SIG-M5 treated with dmso at 0.1 percent for 504 hours (cell line): ENCODE results near the gene STAC.

ENCODE experiments used
- DNase-seq: peaks from one replicate; lab custom pipeline; 2025; ENCODE audit not compliant: unreplicated experiment; lab: John Stamatoyannopoulos, UW

The STAC gene, protein sequence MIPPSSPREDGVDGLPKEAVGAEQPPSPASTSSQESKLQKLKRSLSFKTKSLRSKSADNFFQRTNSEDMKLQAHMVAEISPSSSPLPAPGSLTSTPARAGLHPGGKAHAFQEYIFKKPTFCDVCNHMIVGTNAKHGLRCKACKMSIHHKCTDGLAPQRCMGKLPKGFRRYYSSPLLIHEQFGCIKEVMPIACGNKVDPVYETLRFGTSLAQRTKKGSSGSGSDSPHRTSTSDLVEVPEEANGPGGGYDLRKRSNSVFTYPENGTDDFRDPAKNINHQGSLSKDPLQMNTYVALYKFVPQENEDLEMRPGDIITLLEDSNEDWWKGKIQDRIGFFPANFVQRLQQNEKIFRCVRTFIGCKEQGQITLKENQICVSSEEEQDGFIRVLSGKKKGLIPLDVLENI

DNA sequence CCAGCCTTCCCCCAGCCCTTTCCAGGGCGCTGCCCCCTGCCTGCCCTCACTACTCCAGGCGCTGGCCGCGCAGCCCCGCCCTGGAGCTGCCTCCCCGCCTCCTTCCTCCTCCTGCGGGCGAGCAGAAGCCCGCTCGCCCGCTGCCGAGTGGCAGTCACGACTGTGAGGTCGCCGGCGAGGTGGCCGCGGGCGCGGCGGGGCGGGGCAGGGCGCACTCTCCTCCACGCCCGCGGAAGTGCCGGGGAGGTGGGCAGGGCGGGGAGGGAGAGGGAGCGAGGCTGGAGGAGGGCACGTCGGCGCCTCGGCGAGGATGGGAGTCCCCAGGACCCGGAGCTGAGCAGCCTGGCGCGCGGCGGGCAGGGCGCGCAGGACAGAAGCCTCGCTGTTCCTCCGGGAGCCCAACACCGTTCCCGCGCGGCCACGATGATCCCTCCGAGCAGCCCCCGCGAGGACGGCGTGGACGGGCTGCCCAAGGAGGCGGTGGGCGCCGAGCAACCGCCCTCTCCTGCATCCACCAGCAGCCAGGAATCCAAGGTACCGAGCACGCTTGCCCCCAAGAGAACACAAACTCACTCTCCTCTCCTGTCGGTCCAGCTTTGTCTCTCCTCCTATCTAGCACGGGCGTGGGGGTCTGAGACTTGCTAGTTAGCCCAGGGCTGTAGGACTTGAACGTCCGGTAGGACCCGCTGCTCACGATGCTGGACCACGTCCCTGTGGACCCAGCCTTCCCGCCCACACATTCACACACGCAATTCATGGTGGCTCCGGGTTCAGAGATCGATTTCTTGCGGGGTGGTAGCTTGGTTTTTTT is at the start of gene STAC:
Gene STAC (plus strand): TSS at position 284 of the 811 bp plus-strand sequence. CDS start 140 bp downstream, at position 424.
- DNase-seq: no peak

DNA sequence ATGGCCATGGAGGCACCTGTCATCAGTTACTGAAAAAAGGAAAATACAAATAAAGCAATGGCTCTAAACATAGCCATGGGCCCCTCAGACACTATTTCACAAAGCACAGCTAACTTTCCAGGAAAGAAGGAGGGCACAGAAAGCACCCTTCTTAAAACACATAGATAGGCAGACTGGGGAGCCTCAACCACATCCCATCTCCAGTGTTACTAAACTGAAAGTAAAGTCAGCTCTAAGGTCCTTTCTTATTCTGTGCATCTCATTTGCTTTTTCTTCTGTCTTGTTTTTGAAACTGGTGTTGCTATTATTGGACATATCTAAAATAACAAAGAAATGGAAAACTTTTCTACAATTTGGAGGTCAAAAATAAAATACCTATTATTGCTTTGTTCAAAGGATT is 48.2 kb upstream of the STAC start:
- DNase-seq: no peak

DNA sequence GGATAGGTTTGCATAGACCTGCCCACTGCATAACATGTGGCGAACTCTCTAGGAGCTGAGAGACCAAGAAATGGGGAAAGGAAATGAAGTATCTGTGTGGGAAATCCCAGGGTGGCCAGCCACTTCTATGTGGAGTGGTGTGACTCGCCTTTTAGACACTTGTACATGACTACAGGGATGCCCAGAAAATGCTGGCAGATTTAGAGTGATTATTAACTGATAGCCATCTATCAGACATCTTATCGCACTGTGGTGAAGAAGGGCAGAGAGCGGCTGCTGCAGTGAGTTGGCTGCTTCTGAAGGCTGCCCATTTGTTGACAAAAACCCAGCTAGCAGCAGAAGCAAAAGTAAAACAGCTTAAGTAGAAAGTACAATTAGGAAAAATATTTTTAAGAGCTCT is 18.1 kb upstream of the STAC start:
- DNase-seq: no peak

DNA sequence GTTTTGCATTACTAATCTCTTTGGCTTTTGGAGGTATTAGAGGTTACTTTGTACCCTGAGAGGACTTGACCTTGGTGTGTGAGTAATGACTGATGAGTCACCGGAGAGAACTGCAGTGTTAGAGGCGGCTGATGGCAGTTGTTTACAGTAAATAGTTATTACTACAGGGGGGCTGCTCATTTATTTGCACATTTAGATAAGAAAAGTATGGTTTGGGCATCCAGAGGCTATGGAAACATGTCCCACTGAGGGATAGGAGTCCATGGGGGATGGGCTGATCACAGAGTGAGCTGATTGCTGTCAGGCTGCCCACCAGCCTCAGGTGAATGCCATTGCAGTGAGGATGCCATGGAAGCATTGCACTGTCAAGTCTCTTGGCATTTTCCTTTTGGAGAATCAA is 17.3 kb upstream of the STAC start:
- DNase-seq: no peak

DNA sequence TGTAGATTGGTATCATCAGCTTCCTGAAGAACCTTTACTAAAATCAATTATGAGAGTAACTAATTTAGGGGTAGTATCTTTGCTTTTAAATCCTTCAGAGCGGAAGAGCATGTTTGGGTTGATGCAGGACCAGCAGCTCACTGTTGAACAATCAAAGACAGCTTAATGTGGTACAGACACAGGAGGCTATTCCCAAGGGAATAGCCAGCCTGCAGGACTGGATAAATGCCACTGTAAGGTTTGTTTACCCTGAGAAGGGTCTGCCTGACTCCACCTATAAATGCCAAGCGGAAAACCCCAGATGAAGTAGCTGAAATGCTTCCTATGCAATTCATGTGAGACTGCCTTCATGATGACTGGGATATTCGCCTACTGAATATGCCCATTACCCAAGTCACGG is 16.0 kb upstream of the STAC start:
- no peak for DNase-seq

DNA sequence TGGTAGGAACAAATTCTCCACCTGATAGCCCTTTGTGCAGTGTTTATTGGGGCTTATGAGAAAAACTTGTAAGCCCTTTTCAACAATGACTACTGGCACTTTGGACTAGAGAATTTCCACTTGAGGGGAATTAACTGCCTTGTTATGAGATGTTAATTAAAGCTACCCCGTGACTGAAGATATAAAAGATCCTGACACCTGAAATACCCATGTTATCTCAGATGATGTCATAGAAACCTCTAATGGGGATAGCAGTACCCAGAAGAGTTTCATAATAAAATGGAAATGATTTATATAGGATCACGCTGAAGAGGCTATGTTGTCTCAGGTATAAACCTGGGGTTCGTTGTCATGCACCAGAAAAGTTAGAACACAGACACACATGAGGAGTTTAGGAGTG is 14.5 kb upstream of the STAC start:
- DNase-seq: no peak

DNA sequence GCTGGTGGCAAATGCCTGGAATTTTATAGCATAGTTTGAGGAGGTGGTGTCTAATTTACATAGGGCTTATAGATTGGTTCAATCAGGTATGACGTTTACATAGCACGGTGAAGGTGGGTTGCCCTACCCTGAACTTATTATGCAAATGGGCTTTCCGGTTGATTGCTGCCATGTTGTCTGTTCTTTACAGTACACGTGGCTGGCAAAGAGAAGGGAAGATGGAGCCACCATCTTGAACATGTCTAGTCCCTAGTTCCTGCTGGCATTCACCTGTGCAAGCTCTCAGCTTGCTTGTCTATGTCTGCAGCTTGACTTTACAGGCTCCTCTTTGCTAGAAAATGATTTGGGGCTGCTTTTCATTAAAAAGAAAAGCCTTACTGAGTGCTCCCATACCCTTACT is 14.0 kb upstream of the STAC start:
- DNase-seq: no peak

DNA sequence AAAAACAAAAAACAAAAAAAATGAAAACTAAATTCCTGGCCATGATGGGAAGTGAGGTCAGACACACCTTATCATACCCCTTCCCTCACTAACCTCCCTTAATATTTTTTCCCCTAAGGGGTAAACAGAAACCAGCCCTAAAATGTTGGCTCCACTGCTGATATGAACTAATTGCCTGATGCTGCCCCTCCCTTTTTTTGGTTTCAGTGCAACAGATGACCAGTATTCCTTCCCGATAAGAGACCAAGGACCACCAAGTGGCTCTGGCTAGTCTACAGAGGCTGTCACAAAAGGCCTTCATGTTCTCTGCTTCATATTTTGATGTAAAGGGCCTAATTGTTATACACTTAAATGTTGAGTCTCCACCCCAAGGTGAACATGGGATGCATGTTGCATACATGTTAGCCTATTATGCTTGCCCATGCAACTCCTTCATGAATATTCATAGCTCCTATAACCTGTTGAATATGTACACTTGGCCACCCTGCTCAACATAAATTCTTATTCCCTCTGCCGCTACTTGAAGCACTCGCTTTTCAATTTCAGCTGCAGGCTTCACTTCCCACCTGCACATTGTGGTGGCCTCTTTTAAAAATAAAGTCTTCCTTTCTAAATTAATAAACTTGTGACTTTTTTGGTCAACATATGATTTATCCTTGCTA is 12.3 kb upstream of the STAC start:
- no peak for DNase-seq

DNA sequence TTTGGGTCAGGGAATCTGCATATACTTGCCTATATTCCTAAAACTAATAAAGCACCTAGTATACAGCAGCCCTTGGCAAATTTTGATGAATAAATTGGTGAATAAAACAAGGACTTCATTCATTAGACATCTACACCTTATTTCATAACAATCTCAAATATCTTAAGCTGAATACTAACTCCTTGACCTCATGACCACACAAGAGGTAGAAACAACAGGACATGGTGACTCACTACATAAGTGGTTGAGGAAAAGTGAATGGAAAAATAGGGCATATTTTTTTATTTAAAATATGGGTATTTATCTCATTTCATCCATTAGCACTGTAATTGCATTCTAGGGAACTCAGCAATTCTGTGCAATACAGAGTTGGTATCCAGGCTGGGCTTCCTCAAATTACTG is 7.8 kb upstream of the STAC start:
- no peak for DNase-seq

DNA sequence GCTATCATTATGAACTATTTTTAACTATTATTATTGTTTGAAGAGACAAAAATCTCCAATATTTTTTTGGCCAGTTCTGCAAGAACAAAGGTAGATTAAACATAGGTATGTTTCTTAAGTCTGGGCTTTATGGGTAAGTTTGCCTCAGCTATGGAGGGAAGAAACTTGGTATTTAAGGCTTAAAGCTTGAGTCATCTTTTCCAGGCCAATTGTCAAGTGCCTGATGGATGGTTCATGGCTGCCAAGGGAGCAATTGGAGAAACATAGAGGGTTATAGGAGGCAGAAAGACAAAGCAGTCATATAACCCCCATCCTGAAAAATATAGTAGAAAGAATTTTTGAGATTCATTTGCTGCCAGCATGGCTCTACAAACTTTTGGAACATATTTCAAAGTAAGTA is 7.2 kb upstream of the STAC start:
- DNase-seq: no peak

DNA sequence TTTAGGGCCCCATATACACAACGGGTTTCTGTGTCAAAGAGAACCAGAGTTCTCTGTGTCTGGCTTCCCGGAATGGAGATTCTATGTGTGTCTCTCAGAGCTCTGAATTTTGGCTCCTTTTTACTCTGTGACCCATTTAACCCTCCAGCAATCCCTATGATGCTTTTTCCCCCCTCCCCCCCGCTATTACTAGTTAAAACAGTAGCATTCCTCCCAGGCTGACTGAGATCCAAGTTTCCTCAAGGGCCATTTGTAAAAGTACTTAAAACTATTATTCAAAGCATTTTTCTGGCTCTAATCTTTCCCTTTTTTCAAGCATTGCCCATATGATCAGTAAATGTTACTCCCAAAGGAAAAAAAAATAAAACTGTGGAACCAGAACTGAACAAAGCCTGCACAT is 6.6 kb upstream of the STAC start:
- no peak for DNase-seq

DNA sequence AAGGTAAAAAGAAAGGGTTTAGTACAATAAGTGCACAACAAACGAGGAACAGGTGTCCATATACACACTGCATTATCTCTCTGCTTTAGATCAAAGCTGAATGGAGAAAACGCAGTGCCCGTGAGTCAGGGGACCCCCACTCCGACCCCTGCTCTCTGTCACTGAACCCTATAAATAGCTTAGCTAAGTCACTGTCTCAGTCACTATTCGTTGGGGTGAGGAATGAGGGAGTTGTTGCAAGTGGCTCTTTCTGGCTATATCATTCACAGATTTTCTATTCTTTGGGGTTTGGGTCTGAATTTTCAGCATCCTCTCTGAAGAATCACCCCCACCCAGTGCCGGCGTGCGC is 458 bp upstream of the STAC start:
- DNase-seq: no peak

DNA sequence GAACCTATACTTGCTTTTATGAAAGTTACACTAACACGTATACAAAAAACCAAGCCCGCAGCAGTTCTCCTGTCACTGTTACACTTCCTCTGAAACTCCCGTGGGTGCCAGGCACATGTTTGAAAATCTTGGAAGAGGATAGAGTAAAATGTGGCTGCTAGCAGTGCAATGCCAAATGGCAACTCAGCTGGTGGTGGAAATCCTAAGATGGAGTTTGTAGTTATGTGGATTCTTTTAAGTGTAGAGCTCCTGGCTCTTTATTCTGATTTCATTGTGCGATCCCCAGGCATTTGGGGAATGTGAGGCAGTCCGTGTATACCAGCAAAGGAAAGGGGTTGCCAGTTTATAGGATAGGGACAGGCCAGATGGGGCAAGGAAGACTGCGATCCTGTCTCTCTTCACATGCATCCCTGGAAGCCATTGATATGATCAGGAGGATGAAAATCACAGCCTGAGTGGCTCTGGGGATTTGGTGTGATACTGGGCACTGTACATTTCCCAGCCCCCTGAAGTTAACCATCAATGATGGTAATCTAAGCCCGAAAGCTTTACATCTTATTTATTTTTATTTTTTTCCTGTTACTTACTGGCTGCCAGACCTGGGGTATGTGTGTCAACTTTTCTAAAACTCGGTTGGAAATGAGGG is 1.1 kb downstream of the STAC start:
- no peak for DNase-seq

DNA sequence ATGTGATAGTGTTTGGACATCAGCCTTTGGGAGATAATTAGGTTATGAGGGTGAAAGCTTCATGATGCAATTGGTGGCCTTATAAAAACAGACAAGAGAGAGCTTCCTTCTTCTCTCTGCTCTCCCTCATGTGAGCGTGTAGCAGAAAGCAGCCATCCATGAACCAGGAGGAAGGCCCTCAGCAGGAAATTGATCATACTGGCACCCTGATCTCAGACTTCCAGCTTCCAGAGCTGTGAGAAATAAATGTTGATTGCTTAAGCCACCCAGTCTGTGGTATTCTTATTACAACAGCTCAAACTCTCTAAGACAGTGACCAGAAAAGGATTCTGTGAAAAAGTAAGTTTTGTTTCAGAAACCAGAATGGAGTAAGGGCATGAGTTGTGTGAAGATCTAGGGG is 13.3 kb downstream of the STAC start:
- no peak for DNase-seq

DNA sequence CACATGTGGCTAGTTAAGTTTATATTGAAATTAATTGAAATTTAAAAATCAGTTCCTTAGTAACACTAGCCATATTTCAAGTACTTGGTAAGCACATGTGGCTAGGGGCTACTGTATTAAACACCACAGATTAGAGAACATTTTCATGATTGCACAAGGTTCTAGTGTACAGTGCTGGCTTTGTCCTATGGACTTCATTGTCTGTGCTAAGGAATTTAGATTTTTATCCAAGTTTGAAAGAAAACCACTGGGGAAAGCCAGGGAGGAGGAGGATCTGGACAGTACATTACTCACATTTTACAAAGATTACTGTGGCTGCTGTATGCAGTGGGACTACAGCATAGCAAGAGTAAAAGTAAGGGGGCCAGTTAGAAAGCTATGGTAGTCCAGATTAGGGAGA is 13.9 kb downstream of the STAC start:
- no peak for DNase-seq

DNA sequence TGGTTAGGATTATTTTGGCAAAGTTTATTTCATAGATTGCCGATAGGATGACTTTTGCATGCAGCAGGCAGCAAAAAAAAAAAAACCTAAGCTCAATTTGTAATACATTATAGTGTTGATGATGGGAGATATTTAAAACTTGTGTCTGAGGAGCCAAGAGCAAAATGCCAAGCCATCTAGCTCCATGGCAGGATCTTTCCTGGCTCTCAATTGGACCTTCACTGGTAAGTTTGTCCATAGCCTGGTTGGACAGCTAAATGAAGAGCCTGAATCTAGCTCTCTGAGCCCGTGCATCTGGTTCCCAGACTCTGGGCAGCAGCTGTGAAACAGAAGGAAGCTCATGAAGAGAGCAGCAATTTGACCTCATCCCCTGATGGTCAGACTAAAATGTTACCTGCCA is 17.5 kb downstream of the STAC start:
- no peak for DNase-seq

DNA sequence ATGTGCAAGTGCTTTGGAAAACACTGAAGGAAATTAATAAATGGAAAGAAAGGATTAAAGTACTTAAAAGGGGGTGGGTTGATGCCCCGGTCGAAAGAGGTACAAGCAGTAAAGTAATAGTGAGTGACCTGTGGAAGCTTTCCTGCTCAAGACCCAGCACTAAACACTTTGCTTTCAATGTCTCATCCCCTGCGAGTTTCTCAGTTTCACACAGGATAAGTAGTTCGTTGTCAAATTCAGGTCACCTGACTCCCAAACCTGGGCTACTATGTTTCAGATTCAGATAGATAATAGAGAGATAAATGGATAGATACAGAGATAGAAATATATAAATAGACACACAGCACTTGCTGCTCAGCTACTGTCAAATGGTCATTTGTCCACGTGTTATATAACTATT is 19.6 kb downstream of the STAC start:
- DNase-seq: no peak

DNA sequence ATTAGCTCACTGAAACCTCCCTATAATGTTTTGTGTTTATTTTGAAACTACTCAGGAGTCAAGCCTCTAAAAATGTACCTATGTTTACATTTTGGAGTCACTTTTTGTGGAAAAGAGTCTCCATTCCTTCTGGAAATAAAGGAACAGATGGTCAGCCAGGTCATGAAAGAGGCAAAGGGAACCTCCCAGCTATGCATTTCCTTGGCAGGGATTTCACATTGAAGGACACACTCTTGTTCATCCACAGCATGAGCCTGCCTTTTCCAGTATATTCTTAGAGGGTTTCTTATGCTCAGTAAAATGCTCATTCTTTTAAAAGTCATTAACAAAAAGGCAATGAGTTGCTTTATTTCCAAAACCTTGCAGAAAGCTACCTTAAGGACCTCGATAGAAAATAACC is 20.8 kb downstream of the STAC start:
- no peak for DNase-seq

DNA sequence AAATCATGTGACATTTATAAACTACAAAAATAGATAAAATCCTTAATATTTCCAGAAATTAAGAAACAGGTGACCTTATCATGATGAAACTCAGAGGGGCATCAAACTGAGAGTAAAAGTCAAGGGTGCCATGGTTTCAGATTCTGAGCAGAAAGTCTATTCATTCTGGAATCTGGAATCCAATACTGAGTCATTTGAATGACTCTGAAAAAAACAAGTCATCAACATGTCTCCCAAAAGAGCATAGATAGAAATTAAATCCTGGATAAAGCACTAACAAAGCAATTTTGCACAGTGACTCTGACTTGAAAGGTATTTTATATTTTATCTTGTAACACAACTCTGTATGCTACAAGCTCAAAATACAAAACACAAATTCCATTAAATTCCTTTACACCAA is 23.4 kb downstream of the STAC start:
- no peak for DNase-seq

DNA sequence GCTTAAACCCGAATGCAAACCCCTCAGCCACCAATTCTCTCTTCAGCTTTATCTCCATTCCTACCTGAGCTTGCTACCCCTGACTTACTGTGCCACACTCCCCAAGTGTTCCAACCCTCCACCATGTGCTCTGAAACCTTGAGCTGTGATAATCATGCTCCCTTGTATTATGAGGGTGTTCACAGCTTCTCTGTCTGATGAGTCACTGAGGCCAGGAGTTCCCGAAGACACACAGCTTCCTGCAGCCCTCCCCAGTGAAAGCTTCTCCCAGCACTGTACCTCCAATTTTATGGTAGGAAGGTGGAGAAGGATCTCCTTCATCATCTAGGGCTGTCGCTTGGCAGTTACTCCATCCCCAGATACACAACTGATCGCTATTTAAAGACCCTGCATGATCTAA is 24.9 kb downstream of the STAC start:
- DNase-seq: no peak

DNA sequence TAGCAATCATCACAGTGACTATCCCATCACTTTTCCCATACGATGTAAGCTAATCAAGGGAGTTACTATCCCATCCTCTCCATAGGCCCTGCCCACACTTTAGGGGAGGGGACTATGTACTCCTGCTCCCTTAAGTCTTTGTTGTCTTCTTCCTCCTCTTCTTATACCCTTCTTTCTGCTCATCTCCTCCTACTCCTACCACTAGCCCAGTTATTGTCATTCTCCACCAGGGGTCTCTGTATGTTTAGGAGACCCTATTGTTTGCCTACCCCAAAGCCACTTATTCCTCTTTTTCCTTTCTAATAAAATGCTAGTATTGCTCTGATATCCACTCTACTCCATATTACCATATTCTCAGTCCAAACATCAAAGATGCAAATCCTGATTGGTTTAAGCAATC is 27.8 kb downstream of the STAC start:
- DNase-seq: no peak

DNA sequence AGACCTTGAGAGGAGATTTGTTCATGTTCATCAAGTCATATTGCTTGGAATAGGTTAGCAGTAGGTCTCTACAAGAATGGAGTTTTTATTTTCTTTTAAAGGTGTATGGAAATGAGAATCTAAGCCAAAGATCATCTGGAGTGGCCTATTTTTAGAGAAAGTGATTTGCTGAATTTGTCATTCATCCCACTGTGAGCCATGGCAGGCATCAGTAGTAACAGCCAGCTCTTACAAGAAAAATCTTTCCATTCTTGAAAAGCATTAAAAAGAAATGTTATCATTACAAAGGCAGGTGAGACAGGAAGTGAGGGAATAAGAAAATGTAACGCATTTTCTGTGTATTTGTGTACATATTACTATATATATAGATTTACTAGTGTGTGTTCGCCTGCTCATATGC is 29.6 kb downstream of the STAC start:
- no peak for DNase-seq
